GM21515 (cell line): Measurements from ENCODE around the gene DHFR2.
A peak's percentile ranks its signal among the peaks of the same experiment; 100 is the strongest.
"Not testable (repeated sequence)": the region's sequence is repeated elsewhere in the genome, so short reads cannot be mapped to it uniquely, and the experiment has no call there.

Experiments
- ATAC-seq: cut with Tn5 transposase; IDR thresholded peaks from one replicate; pipeline ENCODE4 v1.9.1; 2021; ENCODE audit not compliant: unreplicated experiment

The DHFR2 gene

DNA sequence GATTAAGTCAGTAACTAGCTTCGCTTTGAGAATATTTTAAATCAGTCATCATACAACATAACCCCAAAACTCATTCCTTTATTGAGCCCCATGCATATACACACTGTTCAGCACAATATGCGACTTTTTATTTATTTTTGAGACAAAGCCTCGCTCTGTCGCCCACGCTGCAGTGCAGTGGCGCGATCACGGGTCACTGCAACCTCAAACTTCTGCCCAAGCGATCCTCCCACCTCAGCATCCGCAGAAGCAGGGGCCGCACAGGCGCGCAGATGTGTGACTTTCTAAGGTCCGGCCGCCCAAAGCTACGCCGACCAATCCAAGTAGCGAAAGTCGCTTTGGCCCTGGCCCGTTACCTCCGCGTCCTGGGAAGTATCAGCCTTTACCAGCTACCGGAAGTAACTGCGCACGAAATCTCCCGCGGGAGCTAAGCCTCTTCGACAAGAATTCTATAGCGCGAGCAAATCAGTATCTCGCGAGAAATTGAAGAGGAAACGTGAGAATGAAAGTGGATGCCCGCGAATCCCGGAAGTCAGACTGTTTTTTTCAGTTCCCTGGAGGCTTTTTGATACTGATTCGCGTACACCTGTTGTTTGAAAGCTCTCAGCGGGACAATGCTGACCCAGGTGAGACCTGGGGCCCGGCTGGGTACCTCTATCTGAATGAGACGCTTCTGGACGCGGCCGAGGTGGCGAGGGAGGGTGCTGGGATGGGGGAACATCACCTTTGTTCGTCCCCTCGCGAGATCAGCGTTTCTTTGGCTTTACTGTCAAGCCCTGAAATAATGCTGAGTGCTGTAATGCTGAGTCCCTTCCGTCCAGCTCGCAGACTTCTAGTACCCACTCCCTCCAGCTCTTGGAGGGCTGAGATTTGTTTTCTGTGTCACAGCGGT, at the start of gene DHFR2, which contains the start of gene NSUN3:
TSS of gene DHFR2 (minus strand) at position 404 of the 892 bp plus-strand sequence. CDS start 1,405 bp downstream, outside the sequence.
TSS of gene NSUN3 (plus strand) at position 549 of the 892 bp plus-strand sequence. CDS start at position 615, 66 bp downstream.
- ATAC-seq, result peak; percentile 93

DNA sequence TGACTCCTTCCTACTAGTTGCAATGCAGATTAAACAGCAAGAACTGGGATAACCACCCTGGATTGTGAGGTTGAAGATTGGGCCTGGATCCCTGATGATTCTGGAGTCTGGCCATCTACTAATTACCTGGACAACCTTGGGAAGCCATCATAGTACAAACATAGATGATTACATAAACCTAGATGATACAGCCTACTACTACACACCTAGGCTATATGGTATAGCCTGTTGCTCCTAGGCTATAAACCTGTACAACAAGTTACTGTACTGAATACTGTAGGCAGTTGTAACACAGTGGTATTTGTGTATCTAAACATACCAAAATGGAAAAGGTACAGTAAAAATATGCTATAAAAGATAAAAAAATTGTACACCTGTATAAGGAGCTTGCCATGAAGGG, 48.1 kb upstream of the DHFR2 start:
- no peak for ATAC-seq

- ATAC-seq, result not testable (repeated sequence)
These were observed 47.5 kb upstream of the DHFR2 start for GRCh38 chr3:94110232-94110631.

DNA sequence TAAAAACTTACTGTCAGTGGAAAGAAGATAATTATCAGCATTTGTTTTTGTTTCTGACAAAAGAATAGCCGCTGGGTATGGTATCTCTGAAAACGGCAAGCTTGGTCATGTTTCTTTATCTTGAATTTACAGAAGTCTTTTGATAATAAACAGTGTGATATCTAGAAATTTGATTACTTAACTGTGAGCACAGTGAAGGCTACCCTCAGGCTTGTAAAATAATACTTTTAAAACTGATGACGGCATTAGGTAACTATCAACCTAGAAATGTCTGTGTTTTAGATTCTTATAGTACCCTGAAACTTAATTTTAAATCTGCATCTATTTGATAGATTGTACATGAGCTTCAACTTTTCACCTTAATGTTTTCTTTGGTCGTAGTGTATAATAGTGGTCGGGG, 43.6 kb upstream of the DHFR2 start:
- no peak for ATAC-seq

DNA sequence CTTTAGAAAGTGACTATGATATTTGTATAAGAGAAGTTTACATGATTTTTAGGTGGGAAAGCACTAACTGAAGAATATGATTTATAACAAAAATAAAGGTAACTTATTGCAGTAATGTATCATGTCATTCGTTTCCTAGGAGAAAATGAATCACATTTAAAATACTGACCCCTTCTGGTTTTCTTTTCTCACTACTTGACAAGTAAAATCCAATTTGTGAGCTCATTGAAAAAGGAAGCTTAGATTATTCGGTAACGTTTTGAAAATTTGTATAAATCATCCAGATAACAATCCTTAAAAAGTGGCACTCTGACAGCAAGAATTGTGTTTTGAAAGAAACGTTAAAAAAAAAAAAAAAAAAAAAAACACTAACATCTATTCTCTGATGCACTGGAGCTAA, 39.1 kb upstream of the DHFR2 start:
- ATAC-seq, result no peak

- ATAC-seq, result no peak
These were observed 36.6 kb upstream of the DHFR2 start for GRCh38 chr3:94099311-94099710.

GRCh38 chr3:94098452-94098851, 35.7 kb upstream of the DHFR2 start:
- no peak for ATAC-seq

- no peak for ATAC-seq
These were observed 32.4 kb upstream of the DHFR2 start for GRCh38 chr3:94095111-94095510.

GRCh38 chr3:94093151-94093550, 30.4 kb upstream of the DHFR2 start:
- ATAC-seq, result no peak

GRCh38 chr3:94092086-94092485, 29.4 kb upstream of the DHFR2 start:
- ATAC-seq, result no peak

DNA sequence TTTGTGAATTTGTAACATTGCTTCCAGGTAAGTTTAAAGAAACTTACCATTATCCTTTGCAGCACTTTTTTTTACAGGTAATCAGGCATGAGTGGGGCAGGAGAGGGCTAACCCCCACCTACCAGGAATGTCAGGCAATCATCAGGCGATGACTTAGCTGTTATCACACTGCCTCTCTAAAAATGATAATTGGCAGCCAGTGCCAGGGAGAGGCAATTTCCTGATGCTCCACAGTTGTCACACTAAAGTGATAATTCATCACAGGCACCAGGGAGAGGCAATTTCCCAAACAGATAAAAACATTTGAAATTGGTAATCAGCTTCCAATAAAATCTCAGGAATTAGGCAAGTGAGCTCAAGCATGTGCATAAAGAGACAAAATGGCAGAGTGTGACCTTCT, 26.4 kb upstream of the DHFR2 start:
- ATAC-seq, result no peak

DNA sequence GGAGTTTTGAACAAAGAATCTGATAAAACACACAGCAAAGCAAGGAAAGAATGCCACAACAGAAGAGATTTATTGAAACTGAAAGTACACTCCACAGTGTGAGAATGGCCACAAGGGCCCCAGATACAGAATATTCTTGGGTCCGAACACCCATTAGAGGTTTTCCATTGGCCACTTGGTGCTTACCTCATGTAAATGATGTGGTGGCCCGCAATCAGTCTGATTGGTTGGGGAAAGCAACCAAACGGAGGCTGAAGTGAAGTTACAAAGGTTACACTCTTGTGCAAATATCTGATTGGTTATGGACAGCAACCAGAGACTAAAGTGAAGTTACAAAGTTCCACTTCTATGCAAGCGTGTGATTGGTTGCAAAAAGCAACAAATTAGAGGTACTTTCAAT, 20.5 kb upstream of the DHFR2 start:
- peak; percentile 81 for ATAC-seq

- no peak for ATAC-seq
These were observed 19.7 kb upstream of the DHFR2 start for GRCh38 chr3:94082391-94082937.

GRCh38 chr3:94081884-94082283, 19.2 kb upstream of the DHFR2 start:
- ATAC-seq, result no peak

GRCh38 chr3:94080552-94080951, 17.8 kb upstream of the DHFR2 start:
- ATAC-seq, result not testable (repeated sequence)

DNA sequence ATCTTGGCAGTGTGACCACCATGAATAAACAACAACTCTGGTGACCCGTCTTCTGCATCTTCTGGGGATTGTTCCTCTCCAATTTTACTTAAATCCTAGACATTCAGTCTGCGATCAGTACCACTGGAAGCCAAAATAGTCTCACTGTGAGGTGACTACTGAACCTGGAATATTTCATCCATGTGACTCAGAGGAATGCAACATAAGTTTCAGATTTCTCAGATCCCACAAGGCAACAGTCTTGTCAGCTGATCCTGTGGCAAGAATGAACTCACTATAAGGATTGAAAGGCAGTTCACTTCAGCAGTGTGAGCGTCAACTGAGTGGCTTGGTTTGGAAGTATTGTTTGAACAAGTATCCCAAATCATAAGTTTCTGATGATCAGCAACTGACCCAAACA, 13.3 kb upstream of the DHFR2 start:
- ATAC-seq, result no peak

DNA sequence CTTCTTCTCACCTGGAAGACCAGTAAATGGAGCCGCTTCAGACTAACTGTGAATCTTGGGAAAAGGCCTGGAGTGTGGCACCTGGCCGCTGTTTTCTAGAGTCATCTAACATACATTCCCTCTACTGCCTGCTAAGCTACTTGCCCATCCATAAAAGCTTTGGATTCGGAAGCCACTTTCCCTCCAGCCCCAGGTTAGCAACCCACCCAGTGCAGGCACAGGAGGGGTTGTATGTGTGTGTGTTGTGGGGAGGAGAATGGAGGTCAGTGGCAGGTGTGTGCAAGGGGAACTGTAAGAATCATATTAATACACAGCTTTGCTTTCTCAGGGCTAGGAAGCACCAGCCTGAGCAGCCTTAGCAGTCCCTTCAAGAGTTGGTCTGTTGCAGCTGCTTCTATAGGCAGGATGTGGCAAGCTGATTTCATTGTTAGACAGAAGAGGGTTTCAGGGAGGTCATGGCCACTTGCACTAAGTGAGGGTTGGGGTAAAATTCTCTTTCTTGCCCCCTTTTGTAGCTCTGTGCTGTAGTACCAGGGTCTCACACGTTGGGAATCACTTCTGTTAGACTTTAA, 9.1 kb upstream of the DHFR2 start:
- ATAC-seq, result peak; percentile 80

GRCh38 chr3:94070341-94070911, 7.7 kb upstream of the DHFR2 start:
- peak; percentile 66 for ATAC-seq

DNA sequence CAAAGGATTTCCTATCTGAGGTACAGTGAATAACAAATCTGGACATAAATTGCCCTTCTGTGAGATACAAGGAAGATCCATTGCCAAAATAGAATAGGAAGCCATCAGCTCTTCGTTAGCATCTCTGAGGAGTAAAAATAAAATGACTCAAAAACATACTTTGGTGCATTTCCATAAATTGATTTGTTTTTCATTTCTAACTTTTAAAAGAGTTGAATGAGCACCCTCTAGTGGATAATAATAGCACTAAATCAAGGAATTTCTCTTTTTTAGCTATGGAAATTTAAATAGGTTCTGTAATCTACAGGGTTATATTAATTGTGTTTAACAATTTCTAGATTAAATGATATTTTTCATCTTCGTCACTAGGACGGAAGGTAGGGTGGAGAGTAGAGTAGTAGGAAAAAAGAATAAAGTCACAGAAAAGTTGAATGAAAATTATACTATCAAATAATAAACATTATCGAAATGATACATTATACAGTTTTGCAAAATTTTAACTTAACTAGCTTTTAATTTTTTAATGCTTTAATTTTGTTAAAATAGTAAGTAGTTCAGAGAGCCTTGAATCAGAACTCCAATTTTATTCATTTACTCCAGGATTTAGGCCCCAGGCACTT, 6.6 kb upstream of the DHFR2 start:
- no peak for ATAC-seq

DNA sequence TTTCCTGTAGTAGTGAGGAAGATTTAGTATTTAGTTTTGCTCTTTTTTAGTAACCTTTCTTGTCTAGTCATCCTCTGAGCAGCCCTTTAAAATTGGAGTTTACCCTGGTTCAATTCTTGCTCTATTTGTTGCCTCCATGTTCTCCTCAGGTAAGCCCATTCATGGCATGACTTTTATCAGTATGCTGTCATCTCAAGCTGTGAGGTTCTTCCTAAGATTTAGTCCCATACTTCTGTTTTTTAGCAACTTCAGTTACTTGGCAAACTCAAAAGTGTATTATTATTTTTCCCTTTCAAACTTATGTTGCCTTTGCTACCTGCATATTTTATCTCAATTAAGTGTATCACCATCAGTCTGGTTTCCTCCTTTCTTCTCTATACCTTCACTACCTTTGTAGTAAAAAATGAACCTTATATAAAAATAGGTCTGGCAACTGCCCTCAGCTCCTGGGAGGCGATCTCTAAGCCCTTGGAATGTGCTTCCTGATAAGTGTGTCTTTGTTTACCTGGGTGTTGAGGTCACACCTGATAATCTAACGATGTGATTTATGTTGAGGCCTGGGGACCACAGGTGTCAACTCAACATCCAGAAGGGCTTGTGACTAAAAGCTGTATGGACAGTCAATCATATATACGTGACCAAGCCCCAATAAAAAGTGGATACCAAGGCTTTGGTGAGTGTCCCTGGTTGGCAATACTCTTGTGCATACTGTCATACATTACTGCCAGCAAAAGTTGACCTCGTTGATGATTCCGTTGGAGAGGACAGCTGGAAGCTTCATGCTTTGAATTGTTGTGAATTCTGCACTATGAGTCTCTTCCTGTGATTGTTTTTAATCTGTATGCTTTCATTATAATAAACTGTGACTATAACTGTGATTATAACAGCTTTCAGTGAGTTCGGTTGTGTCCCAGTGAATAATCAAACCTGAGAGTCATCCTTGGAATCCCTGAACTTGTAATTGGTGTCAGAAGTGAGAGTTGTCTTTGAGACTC, 4.1 kb upstream of the DHFR2 start:
- ATAC-seq, result no peak
